ENCODE measurements around the gene KRTAP5-11. TPM values are rescaled to one million over a fixed set of nuclear protein-coding genes. Genes with fewer than 3 reads are reported as not detected.
A peak's percentile ranks its signal among the peaks of the same experiment; 100 is the strongest.
"Not testable (repeated sequence)": the region's sequence is repeated elsewhere in the genome, so short reads cannot be mapped to it uniquely, and the experiment has no call there.

Gene KRTAP5-11
- polyA plus RNA-seq, 1 donor, result 0.19 TPM

DNA sequence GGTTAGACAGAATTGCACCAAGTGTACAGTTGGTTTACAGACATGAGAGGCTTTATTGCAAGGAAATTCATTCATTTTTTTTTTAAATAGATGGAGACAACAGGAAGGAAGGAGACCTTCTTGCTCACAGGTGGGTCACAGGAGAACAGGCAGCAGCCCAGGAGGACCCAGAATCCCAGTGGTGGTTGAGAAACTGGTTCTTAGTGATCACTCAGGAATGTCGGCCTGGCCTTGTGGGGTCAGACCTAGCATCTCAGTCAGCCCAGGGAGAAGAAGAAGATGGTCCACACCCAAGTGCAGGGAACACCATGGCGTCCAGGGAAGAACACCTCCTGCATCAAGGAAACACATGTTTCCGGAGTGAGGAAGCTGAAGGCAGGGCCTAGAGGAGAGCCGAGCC, 849 bp downstream of the KRTAP5-11 start:
- no CpG with 5 or more reads among the region's 4 CpGs for WGBS (ENCODE audit: insufficient coverage, low lambda C conversion rate)
- DNase-seq, result no peak
- H3K9me3 ChIP-seq (ENCODE audit: control insufficient read depth, low read depth, low read length), result no peaks in the 10 kb centered on the region
- H3K27ac ChIP-seq (ENCODE audit: low read length), result no peak overlapping the region
- no peaks in the 10 kb centered on the region for H3K36me3 ChIP-seq (ENCODE audit: control insufficient read depth, insufficient read depth, low read length)
- H3K4me3 ChIP-seq (ENCODE audit: low read length), result no peak overlapping the region
- H3K4me1 ChIP-seq (ENCODE audit: control insufficient read depth, insufficient read depth, low read length), result no peaks in the 10 kb centered on the region
- no peaks in the 10 kb centered on the region for H3K27me3 ChIP-seq (ENCODE audit: control insufficient read depth, insufficient read depth, low read length)

DNA sequence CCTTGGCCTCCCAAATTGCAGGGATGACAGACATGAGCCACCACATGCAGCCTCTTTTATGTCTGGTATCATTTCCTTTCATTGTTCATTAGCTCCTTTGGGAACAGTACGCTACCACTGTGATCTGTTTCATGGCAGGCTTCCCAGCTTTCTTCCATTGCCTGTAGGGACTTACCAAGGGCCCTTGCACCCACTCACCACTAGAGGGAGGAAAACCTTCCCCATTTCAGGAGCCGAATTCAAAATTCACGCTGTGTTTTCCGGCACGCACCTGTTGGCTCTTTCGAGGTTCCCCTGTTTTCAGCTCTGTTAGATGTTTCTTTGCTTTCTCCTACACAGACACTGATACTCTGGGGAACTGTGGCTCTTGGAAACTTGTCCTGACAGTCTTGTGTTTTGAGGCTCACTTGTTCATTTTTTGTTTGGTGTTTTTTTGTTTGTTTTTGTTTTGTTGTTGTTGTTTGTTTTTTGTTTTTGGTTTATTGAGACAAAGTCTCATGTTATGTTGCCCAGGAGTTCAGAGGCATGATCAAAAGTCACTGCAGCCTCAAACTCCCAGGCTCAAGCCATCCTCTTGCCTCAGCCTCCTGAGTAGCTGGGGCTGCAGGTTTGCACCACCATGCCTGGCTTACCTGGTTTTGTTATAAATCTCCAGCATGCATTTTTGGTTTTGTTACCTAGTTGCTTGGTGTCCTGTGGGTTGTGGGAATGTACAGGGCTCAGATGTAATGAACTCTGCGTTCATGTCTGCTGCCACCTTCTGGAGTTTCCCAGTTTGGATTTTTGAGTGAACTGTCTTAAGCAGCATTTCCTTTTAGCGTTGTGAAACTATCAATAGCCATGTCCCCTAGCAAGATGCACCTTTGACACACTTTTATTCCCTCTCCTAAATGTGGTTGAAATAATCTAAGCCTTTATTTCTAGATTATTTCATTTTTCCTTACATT, 2.3 kb downstream of the KRTAP5-11 start:
- WGBS (ENCODE audit: insufficient coverage, low lambda C conversion rate), result 16% methylated on average over 6 of the region's 8 CpGs
- H3K36me3 ChIP-seq (ENCODE audit: control insufficient read depth, insufficient read depth, low read length), result no peaks in the 10 kb centered on the region
- H3K4me3 ChIP-seq (ENCODE audit: low read length), result no peak overlapping the region
- peak; percentile 37 to 40 for DNase-seq
- no peak overlapping the region for H3K27ac ChIP-seq (ENCODE audit: low read length)
- H3K9me3 ChIP-seq (ENCODE audit: control insufficient read depth, low read depth, low read length), result no peaks in the 10 kb centered on the region
- H3K4me1 ChIP-seq (ENCODE audit: control insufficient read depth, insufficient read depth, low read length), result no peaks in the 10 kb centered on the region
- H3K27me3 ChIP-seq (ENCODE audit: control insufficient read depth, insufficient read depth, low read length), result no peaks in the 10 kb centered on the region

DNA sequence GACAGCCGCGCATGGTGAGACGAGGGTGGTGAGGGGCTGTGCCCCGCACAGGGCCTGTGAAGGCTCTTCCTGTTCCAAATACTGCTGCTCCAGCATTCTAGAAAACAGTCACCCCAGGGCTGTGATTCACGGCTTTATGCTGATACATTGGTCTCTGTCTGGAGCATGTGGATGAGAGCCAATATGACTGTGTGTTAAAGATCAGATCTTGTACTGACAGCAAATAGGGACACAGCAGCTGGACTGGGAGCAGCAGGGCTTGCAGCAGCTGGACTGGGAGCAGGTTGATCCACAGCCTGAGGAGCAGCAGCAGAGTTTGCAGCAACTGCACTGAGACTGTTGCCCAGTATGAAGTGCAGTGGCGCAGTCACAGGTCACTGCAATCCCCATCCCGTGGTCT, 3.2 kb downstream of the KRTAP5-11 start:
- H3K27ac ChIP-seq (ENCODE audit: low read length); H3K27me3 ChIP-seq (ENCODE audit: control insufficient read depth, insufficient read depth, low read length); H3K36me3 ChIP-seq (ENCODE audit: control insufficient read depth, insufficient read depth, low read length); DNase-seq; H3K4me1 ChIP-seq (ENCODE audit: control insufficient read depth, insufficient read depth, low read length); H3K9me3 ChIP-seq (ENCODE audit: control insufficient read depth, low read depth, low read length); H3K4me3 ChIP-seq (ENCODE audit: low read length): not testable (repeated sequence)
- WGBS (ENCODE audit: insufficient coverage, low lambda C conversion rate), result no CpG with 5 or more reads among the region's 7 CpGs

DNA sequence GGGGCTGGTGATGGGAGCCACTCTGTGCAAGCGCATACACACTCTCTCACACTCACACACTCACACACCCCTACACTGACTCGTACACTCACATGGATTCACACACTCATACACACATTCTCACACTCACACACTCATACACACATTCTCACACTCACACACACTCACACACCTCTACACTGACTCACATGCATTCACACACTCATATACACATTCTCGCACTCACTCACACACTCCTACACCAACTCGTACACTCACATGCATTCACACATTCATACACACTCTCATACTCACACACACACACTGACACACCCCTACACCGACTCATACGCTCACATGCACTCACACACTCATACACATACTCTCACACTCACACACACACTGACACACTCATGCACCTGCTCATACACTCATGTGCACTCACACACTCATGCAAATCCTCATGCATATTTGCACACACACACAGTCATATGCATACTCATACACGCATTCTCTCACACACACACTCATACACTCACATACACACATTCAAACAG, 5.1 kb downstream of the KRTAP5-11 start:
- DNase-seq, result no peak
- Histone ChIP-seq H3K27me3 (ENCODE audit: control insufficient read depth, insufficient read depth, low read length) (no peaks in the 10 kb centered on the region), H3K27ac (ENCODE audit: low read length) (no peak overlapping the region), H3K9me3 (ENCODE audit: control insufficient read depth, low read depth, low read length) (no peaks in the 10 kb centered on the region), H3K4me1 (ENCODE audit: control insufficient read depth, insufficient read depth, low read length) (no peaks in the 10 kb centered on the region), H3K4me3 (ENCODE audit: low read length) (no peak overlapping the region), H3K36me3 (ENCODE audit: control insufficient read depth, insufficient read depth, low read length) (no peaks in the 10 kb centered on the region)
- 100% methylated on average over 5 of the region's 7 CpGs for WGBS (ENCODE audit: insufficient coverage, low lambda C conversion rate)

DNA sequence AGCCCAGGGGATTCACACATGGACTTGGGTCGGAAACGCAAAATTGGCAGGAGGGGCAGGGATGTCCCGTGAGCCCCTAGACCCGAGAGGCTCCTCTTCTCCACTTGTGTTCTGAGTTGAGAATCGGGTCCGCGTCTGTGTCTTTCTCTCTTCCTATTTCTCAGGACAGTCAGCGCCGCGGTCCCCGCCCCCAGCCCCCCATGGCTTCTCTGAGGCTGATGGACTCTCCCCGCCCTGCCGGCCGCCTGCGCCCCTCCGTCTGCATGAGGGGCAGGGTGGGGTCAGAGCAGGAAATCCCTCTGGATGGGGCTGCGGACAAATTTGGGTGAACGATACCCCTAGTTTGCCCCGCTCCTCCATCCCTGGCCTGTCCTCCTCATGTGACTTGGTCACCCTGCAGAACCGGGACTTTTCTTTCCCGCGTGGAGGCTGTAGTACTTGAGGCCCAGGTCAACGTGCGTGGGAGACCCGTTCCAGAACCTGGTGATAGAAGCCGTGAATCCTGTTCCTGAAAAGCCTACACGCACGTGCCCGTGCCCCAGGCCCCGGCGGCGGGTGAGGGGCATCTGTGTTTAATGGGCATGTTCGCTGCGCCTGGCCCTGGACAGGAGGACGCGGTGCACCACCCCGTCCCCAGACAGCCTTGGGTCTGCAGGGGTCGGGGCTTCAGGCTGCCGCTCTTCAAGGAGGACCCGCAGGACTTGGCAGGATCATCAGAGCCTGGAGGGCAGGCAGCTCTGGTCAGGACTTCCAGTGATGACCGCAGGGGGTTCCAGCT, 5.8 kb downstream of the KRTAP5-11 start:
- not testable (repeated sequence) for H3K4me1 ChIP-seq (ENCODE audit: control insufficient read depth, insufficient read depth, low read length); DNase-seq; H3K9me3 ChIP-seq (ENCODE audit: control insufficient read depth, low read depth, low read length); H3K27me3 ChIP-seq (ENCODE audit: control insufficient read depth, insufficient read depth, low read length); H3K4me3 ChIP-seq (ENCODE audit: low read length); H3K27ac ChIP-seq (ENCODE audit: low read length); H3K36me3 ChIP-seq (ENCODE audit: control insufficient read depth, insufficient read depth, low read length)
- no CpG with 5 or more reads among the region's 41 CpGs for WGBS (ENCODE audit: insufficient coverage, low lambda C conversion rate)

DNA sequence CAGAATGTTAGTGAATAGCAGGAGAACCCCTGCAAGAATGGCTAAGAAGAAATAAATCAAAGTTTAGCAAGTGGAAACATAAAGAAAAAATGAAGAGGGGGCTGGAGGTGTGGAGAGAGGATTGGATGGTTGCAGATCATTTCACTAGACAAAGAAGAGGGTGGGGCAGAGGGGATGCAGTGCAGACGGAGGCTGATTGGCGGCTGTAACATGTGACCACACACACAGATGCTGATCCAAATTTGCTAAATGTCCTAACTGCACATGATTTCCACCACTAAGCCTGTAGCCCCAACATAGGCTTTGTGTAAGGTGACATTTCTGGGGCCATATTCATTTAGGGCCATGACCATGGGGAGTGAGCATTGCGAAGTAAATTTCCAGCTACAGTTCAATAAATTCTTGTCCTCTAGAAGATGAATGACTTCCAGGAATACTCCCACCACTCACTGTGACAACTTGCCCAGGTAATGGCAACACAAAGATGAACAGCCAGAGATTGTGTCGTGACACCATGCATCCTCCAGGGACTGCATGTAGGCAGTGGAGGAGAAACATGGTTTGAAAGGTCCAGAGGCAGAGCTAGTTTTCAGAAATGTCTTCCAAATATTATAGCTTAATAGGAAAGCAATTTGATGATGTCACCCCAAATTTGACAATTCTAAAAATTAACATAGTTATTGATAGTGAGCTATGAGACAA, 6.8 kb downstream of the KRTAP5-11 start:
- H3K27ac ChIP-seq (ENCODE audit: low read length), result no peak overlapping the region
- no peaks in the 10 kb centered on the region for H3K9me3 ChIP-seq (ENCODE audit: control insufficient read depth, low read depth, low read length)
- no peak for DNase-seq
- H3K36me3 ChIP-seq (ENCODE audit: control insufficient read depth, insufficient read depth, low read length), result no peaks in the 10 kb centered on the region
- no peak overlapping the region for H3K4me3 ChIP-seq (ENCODE audit: low read length)
- no peaks in the 10 kb centered on the region for H3K27me3 ChIP-seq (ENCODE audit: control insufficient read depth, insufficient read depth, low read length)
- WGBS (ENCODE audit: insufficient coverage, low lambda C conversion rate), result no CpG with 5 or more reads among the region's 4 CpGs
- H3K4me1 ChIP-seq (ENCODE audit: control insufficient read depth, insufficient read depth, low read length), result peaks cover 2% of the 10 kb centered on the region

DNA sequence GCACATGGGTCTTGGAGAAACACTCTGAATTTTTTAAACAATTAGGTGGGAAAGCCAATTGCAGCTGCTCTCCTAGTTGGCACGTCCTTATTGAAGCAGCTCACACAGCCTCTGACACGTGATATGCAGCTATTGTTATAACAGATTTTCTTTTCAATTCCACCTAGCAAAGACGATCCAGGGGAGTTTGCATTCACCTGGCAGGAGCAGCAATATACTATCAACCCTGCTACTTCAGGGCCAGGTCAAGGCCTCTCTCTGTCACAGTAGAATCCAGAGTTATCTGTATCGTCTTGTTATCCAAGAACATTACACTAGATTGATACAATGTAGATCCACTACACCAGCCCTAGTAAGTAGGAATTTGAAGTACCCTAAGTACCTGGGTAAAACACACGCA, 8.3 kb downstream of the KRTAP5-11 start:
- no peaks in the 10 kb centered on the region for H3K9me3 ChIP-seq (ENCODE audit: control insufficient read depth, low read depth, low read length)
- WGBS (ENCODE audit: insufficient coverage, low lambda C conversion rate), result 74% methylated on average over 4 of the region's 5 CpGs
- no peak overlapping the region for H3K4me3 ChIP-seq (ENCODE audit: low read length)
- H3K36me3 ChIP-seq (ENCODE audit: control insufficient read depth, insufficient read depth, low read length), result no peaks in the 10 kb centered on the region
- H3K4me1 ChIP-seq (ENCODE audit: control insufficient read depth, insufficient read depth, low read length), result peaks cover 2% of the 10 kb centered on the region
- no peaks in the 10 kb centered on the region for H3K27me3 ChIP-seq (ENCODE audit: control insufficient read depth, insufficient read depth, low read length)
- no peak for DNase-seq
- H3K27ac ChIP-seq (ENCODE audit: low read length), result no peak overlapping the region

DNA sequence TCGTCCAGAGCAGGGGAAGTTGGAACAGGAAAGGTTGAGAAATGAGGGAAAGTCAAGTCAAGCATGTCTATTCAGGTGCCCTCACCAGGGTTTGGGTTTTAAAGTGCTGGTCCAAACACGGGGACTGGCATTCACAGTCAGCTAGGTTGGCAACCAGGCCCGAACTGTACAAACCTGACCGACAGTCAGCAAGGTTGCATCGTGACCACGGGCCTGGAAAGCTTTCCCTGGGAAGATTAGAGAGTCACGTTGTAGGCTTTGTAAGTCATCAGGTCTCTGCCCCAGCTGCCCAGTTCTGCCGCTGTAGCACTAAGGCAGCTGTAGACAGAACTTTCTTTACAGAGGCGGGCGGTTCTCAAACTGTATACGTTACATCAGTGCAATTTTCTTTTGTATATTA, 9.9 kb downstream of the KRTAP5-11 start:
- Histone ChIP-seq H3K36me3 (ENCODE audit: control insufficient read depth, insufficient read depth, low read length) (no peaks in the 10 kb centered on the region), H3K4me3 (ENCODE audit: low read length) (no peak overlapping the region), H3K27me3 (ENCODE audit: control insufficient read depth, insufficient read depth, low read length) (no peaks in the 10 kb centered on the region), H3K27ac (ENCODE audit: low read length) (no peak overlapping the region), H3K4me1 (ENCODE audit: control insufficient read depth, insufficient read depth, low read length) (peaks cover 2% of the 10 kb centered on the region), H3K9me3 (ENCODE audit: control insufficient read depth, low read depth, low read length) (no peaks in the 10 kb centered on the region)
- 100% methylated on average over 1 of the region's 11 CpGs for WGBS (ENCODE audit: insufficient coverage, low lambda C conversion rate)
- no peak for DNase-seq

DNA sequence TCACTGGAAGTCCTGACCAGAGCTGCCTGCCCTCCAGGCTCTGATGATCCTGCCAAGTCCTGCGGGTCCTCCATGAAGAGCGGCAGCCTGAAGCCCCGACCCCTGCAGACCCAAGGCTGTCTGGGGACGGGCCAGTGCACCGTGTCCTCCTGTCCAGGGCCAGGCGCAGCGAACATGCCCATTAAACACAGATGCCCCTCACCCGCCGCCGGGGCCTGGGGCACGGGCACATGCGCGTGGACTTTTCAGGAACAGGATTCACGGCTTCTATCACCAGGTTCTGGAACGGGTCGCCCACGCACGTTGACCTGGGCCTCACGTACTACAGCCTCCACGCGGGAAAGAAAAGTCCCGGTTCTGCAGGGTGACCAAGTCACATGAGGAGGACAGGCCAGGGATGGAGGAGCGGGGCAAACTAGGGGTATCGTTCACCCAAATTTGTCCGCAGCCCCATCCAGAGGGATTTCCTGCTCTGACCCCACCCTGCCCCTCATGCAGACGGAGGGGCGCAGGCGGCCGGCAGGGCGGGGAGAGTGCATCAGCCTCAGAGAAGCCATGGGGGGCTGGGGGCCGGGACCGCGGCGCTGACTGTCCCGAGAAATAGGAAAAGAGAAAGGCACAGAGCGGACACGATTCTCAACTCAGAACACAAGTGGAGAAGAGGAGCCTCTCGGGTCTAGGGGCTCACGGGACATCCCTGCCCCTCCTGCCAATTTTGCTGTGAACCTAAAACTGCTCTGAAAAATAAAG, 11.4 kb downstream of the KRTAP5-11 start:
- not testable (repeated sequence) for H3K27ac ChIP-seq (ENCODE audit: low read length); H3K9me3 ChIP-seq (ENCODE audit: control insufficient read depth, low read depth, low read length); H3K4me1 ChIP-seq (ENCODE audit: control insufficient read depth, insufficient read depth, low read length); DNase-seq; H3K4me3 ChIP-seq (ENCODE audit: low read length); H3K27me3 ChIP-seq (ENCODE audit: control insufficient read depth, insufficient read depth, low read length); H3K36me3 ChIP-seq (ENCODE audit: control insufficient read depth, insufficient read depth, low read length)
- WGBS (ENCODE audit: insufficient coverage, low lambda C conversion rate), result no CpG with 5 or more reads among the region's 39 CpGs
